HEK293 (cell line): Measurements from ENCODE around the gene BRAT1.

Experiments
- BCL11A ChIP-seq: fragments of 450-650 bp; formaldehyde crosslinking; IDR thresholded peaks from 2 replicates; pipeline ENCODE4 v1.5.1; 2016; ENCODE audit warnings: low read depth, missing biosample characterization, missing genetic modification characterization
- BCL11B ChIP-seq: fragments of 450-650 bp; formaldehyde crosslinking; IDR thresholded peaks from 2 replicates; pipeline ENCODE4 v1.5.1; 2016; ENCODE audit warnings: low read depth, missing biosample characterization, missing genetic modification characterization
- EGR2 ChIP-seq: fragments of 450-650 bp; formaldehyde crosslinking; IDR thresholded peaks from 2 replicates; pipeline ENCODE4 v1.5.1; 2016; ENCODE audit warnings: low read depth, missing biosample characterization, missing genetic modification characterization
- GFI1B ChIP-seq: fragments of 450-650 bp; formaldehyde crosslinking; IDR thresholded peaks from 2 replicates; pipeline ENCODE4 v1.5.1; 2016; ENCODE audit warnings: missing biosample characterization, missing genetic modification characterization
- KLF16 ChIP-seq: fragments of 450-650 bp; formaldehyde crosslinking; IDR thresholded peaks from 2 replicates; pipeline ENCODE4 v1.5.1; 2017; ENCODE audit warnings: missing biosample characterization, missing genetic modification characterization
- OSR2 ChIP-seq: fragments of 450-650 bp; formaldehyde crosslinking; IDR thresholded peaks from 2 replicates; pipeline ENCODE4 v1.5.1; 2016; ENCODE audit warnings: missing biosample characterization, missing genetic modification characterization
- PBX3 ChIP-seq: sonication (generic); formaldehyde crosslinking; IDR thresholded peaks from 2 replicates; pipeline ENCODE4 v1.8.1; 2022; ENCODE audit warnings: mild to moderate bottlenecking, moderate library complexity, missing genetic modification reagents
- PRDM6 ChIP-seq: fragments of 450-650 bp; formaldehyde crosslinking; IDR thresholded peaks from 2 replicates; pipeline ENCODE4 v1.5.1; 2017; ENCODE audit warnings: missing biosample characterization, missing genetic modification characterization
- SCRT2 ChIP-seq: fragments of 450-650 bp; formaldehyde crosslinking; IDR thresholded peaks from 2 replicates; pipeline ENCODE4 v1.5.1; 2016; ENCODE audit warnings: missing biosample characterization, missing genetic modification characterization
- SP2 ChIP-seq: fragments of 450-650 bp; formaldehyde crosslinking; IDR thresholded peaks from 2 replicates; pipeline ENCODE4 v1.5.1; 2016; ENCODE audit warnings: missing biosample characterization, missing genetic modification characterization
- ZBTB11 ChIP-seq: fragments of 450-650 bp; formaldehyde crosslinking; conservative IDR thresholded peaks from 2 replicates; pipeline ENCODE4 v1.5.1; 2016; ENCODE audit warnings: low read depth, missing biosample characterization, missing genetic modification characterization
- ZBTB17 ChIP-seq: fragments of 450-650 bp; formaldehyde crosslinking; IDR thresholded peaks from 2 replicates; pipeline ENCODE4 v1.5.1; 2016; ENCODE audit warnings: missing biosample characterization, missing genetic modification characterization
- ZBTB8A ChIP-seq: fragments of 450-650 bp; formaldehyde crosslinking; IDR thresholded peaks from 2 replicates; pipeline ENCODE4 v1.5.1; 2016; ENCODE audit warnings: missing biosample characterization, missing genetic modification characterization
- ZNF114 ChIP-seq: fragments of 450-650 bp; formaldehyde crosslinking; IDR thresholded peaks from 2 replicates; pipeline ENCODE4 v1.5.0; 2017; ENCODE audit warnings: missing biosample characterization, missing genetic modification characterization
- ZNF138 ChIP-seq: fragments of 450-650 bp; formaldehyde crosslinking; IDR thresholded peaks from 2 replicates; pipeline ENCODE4 v1.5.1; 2016; ENCODE audit warnings: missing biosample characterization, missing genetic modification characterization, borderline replicate concordance
- ZNF140 ChIP-seq: fragments of 450-650 bp; formaldehyde crosslinking; IDR thresholded peaks from 2 replicates; pipeline ENCODE4 v1.5.1; 2016; ENCODE audit warnings: missing biosample characterization, missing genetic modification characterization
- ZNF175 ChIP-seq: fragments of 450-650 bp; formaldehyde crosslinking; IDR thresholded peaks from 2 replicates; pipeline ENCODE4 v1.5.1; 2016; ENCODE audit warnings: missing biosample characterization, missing genetic modification characterization
- ZNF2 ChIP-seq: fragments of 450-650 bp; formaldehyde crosslinking; IDR thresholded peaks from 2 replicates; pipeline ENCODE4 v1.5.1; 2016; ENCODE audit warnings: missing biosample characterization, missing genetic modification characterization
- ZNF214 ChIP-seq: fragments of 450-650 bp; formaldehyde crosslinking; IDR thresholded peaks from 2 replicates; pipeline ENCODE4 v1.5.1; 2017; ENCODE audit warnings: missing biosample characterization, mild to moderate bottlenecking, missing genetic modification characterization, borderline replicate concordance
- ZNF223 ChIP-seq: fragments of 450-650 bp; formaldehyde crosslinking; IDR thresholded peaks from 2 replicates; pipeline ENCODE4 v1.5.1; 2016; ENCODE audit warnings: missing biosample characterization, missing genetic modification characterization
- ZNF248 ChIP-seq: fragments of 450-650 bp; formaldehyde crosslinking; IDR thresholded peaks from 2 replicates; pipeline ENCODE4 v1.5.1; 2017; ENCODE audit warnings: missing biosample characterization, missing genetic modification characterization
- ZNF311 ChIP-seq: fragments of 450-650 bp; formaldehyde crosslinking; IDR thresholded peaks from 2 replicates; pipeline ENCODE4 v1.5.1; 2017; ENCODE audit warnings: missing biosample characterization, missing genetic modification characterization, borderline replicate concordance
- ZNF362 ChIP-seq: fragments of 450-650 bp; formaldehyde crosslinking; IDR thresholded peaks from 2 replicates; pipeline ENCODE4 v1.5.1; 2016; ENCODE audit warnings: missing biosample characterization, missing genetic modification characterization
- ZNF37A ChIP-seq: fragments of 450-650 bp; IDR thresholded peaks from 2 replicates; pipeline ENCODE4 v1.5.1; 2018; ENCODE audit warnings: missing biosample characterization, missing genetic modification characterization
- ZNF416 ChIP-seq: fragments of 450-650 bp; formaldehyde crosslinking; IDR thresholded peaks from 2 replicates; pipeline ENCODE4 v1.5.1; 2016; ENCODE audit warnings: missing biosample characterization, missing genetic modification characterization
- ZNF423 ChIP-seq: fragments of 450-650 bp; formaldehyde crosslinking; IDR thresholded peaks from 2 replicates; pipeline ENCODE4 v1.5.1; 2016; ENCODE audit warnings: missing biosample characterization, missing genetic modification characterization
- ZNF510 ChIP-seq: fragments of 450-650 bp; formaldehyde crosslinking; IDR thresholded peaks from 2 replicates; pipeline ENCODE4 v1.5.1; 2018; ENCODE audit warnings: mild to moderate bottlenecking, missing genetic modification characterization, missing biosample characterization; ENCODE audit not compliant: insufficient replicate concordance
- ZNF558 ChIP-seq: fragments of 450-650 bp; formaldehyde crosslinking; IDR thresholded peaks from 2 replicates; pipeline ENCODE4 v1.5.1; 2016; ENCODE audit warnings: missing biosample characterization, missing genetic modification characterization
- ZNF747 ChIP-seq: fragments of 450-650 bp; formaldehyde crosslinking; IDR thresholded peaks from 2 replicates; pipeline ENCODE4 v1.5.1; 2016; ENCODE audit warnings: missing biosample characterization, missing genetic modification characterization
- ZXDB ChIP-seq: fragments of 450-650 bp; formaldehyde crosslinking; IDR thresholded peaks from 2 replicates; pipeline ENCODE4 v1.5.1; 2016; ENCODE audit warnings: missing biosample characterization, missing genetic modification characterization

BRAT1 gene

GRCh38 chr7:2525658-2526630, 29.4 kb downstream of the BRAT1 start (continued):
- TF ChIP-seq ZNF223: no peak
- no peak for TF ChIP-seq KLF16
- peak; percentile 76 for TF ChIP-seq ZBTB17 (tag by site-specific recombination)
- no peak for TF ChIP-seq ZNF2 (tag by site-specific recombination)
- TF ChIP-seq ZNF416 (tag by site-specific recombination): no peak
- no peak for TF ChIP-seq ZNF114 (tag by site-specific recombination)
- TF ChIP-seq ZNF214 (tag by site-specific recombination): no peak
- no peak for TF ChIP-seq ZXDB (tag by site-specific recombination)
- no peak for TF ChIP-seq ZNF175 (tag by site-specific recombination)
- TF ChIP-seq BCL11B (tag by site-specific recombination): no peak
- peak; percentile 16; the same call in 1 of the 2 replicates for TF ChIP-seq SP2
- no peak for TF ChIP-seq ZNF747 (tag by site-specific recombination)
- TF ChIP-seq ZNF510 (tag by site-specific recombination): no peak
- TF ChIP-seq EGR2 (tag by site-specific recombination): no peak
- TF ChIP-seq ZBTB11 (tag by site-specific recombination): no peak
- TF ChIP-seq GFI1B (tag by site-specific recombination): no peak
- no peak for TF ChIP-seq ZNF140
- TF ChIP-seq ZNF558 (tag by site-specific recombination): no peak
- 0 out of 2 replicates have a peak, but pooled peaks have one; percentile 46 for TF ChIP-seq ZNF423 (tag by site-specific recombination)
- peak; percentile 40; the same call in 1 of the 2 replicates for TF ChIP-seq ZBTB8A
- TF ChIP-seq BCL11A: no peak
- TF ChIP-seq ZNF138: no peak
- TF ChIP-seq ZNF37A (tag by site-specific recombination): no peak
- no peak for TF ChIP-seq SCRT2
- no peak for TF ChIP-seq PRDM6 (tag by site-specific recombination)
- no peak for TF ChIP-seq ZNF362 (tag by site-specific recombination)
- TF ChIP-seq PBX3 (CRISPR knock-in tag): no peak
- TF ChIP-seq ZNF248 (tag by site-specific recombination): no peak
- TF ChIP-seq OSR2 (tag by site-specific recombination): peak; percentile 15; the same call in 1 of the 2 replicates
- no peak for TF ChIP-seq ZNF311
